GM21786 (cell line): ENCODE measurements around the gene ADA.

ENCODE experiments used
- ATAC-seq: cut with Tn5 transposase; IDR thresholded peaks from one replicate; pipeline ENCODE4 v1.9.1; 2021; ENCODE audit not compliant: unreplicated experiment

The ADA gene

DNA sequence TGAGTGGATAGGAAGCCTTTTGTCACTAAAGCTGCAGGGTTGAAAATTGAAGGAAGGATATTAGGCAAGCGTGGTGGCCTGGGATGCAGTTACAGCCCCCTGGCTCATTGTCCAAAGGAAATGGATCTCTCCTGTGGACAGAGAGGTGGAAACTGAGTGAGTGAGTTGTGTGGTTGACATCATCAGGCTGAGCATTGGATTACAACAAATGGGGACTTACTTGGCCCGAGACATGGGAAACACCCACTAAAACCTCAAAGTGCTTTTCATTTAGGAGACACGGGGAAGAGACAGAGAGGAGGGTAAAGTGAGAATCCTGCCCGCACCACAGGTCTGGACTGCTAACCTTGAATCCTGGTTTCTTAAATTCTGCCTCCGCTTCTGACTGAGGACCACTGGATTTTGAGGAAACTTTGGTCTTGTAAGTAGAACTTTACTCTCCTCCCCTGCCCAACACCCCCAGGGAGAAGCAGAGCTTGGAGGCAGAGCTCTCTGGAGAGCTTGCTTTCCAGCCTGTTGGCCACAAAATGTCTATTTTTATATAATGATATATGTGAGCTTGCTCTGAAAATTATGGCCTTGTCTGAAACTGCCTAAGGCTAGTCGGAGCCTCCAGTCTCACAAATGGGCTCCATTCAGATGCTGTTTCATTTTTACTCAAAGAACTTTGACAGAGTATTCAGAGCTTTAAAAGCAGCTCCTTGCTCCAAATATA, 69.0 kb downstream of the ADA start, which contains the start of gene PKIG:
PKIG (plus strand) TSS at position 269 of the 715 bp plus-strand sequence. CDS start 31,978 bp downstream, outside the sequence.
- no peak for ATAC-seq

DNA sequence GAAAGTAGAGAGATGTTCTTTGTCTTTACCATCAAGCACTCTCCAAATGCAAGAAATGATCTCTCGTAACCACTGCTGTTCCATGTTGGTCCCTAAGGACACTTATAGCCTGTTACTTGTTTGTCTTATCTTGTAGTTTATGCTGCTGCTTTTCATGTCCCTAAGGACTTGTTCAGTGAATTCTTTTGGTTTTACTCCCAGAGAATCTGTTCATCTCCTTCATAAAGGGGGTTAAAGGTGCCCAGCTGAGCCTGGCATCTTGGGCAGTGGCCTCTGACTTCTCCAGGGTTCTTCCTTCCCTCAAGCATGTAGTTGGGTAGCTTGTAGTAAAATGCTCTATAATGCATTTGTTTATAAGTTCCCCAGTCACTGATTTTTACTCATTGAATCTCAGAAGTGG, 70.0 kb downstream of the ADA start:
- no peak for ATAC-seq

GRCh38 chr20:44580581-44581268, 70.8 kb downstream of the ADA start:
- no peak for ATAC-seq

- no peak for ATAC-seq
These were observed 72.0 kb downstream of the ADA start for GRCh38 chr20:44579313-44580081.

GRCh38 chr20:44576297-44576696, 75.2 kb downstream of the ADA start:
- ATAC-seq, result no peak

- ATAC-seq, result no peak
These were observed 77.1 kb downstream of the ADA start for GRCh38 chr20:44574372-44574771.

DNA sequence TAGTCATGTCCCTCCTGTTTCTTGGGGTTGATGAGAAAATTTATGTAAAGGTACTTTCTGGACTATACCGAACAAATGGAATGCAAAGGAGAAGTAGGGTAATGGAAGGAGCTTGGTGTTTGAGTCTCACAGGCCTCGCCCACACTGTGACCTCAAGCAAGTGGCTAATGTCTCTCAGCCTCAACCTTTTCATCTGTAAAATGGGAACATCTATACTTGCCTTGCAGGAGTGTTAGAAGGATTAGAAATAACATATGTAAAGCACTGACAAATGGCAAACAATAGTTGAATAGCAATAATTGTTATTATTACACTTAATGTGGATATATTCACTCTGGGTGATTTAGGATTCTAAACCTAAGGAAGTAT, 78.0 kb downstream of the ADA start:
- no peak for ATAC-seq

DNA sequence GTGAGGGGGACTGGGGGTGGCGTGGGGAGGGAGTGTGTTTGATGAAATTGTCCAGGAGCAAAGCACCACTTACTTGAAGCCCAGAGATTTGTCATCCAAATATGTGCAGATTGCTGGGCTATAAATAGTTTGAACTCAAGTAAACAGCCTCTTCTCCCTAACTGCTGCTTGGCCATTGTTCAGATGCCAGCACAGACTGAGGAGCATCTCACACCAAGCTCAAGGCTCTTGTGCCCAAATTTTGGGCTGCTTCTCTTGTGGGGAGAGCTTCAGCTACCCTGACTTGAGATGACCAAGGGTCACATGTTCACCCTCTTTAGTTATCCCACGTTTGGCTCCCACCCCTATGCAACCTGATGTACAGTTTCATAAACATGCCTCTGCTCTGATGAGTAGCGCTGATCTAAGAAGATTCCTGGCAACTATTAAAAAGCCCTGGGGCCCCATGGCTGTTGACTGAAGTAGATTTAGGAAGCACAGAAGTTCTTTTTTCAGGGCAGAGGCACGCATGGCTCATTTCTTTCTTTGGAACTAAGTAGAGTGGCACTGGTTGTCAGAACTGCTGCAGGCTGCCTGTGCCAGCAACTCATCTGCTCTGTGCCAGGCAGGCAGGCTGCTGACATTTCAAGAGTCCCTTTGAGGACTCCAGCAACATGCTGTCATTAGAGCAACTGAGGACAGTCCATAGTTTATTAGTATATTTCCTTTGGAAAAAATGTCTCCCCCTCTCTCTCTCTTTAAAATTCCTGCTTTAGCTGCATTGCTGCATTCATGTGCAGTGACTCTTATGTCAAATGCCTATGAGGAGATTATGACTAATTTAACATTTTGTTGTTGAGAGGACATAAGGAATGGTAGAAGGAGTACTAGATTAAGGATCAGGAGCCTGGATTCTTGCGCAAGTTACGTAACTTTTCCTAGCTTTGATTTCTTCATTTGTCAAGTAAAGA, 78.7 kb downstream of the ADA start:
- ATAC-seq, result no peak

- ATAC-seq, result no peak
These were observed 80.0 kb downstream of the ADA start for GRCh38 chr20:44571362-44571988.

GRCh38 chr20:44570367-44570766, 81.1 kb downstream of the ADA start:
- no peak for ATAC-seq
